ENCODE measurements around the gene BECN2. TPM values are rescaled to one million over a fixed set of nuclear protein-coding genes. Genes with fewer than 3 reads are reported as not detected.

The BECN2 gene
- total and polyA plus RNA-seq, 12 donors, result not detected

DNA sequence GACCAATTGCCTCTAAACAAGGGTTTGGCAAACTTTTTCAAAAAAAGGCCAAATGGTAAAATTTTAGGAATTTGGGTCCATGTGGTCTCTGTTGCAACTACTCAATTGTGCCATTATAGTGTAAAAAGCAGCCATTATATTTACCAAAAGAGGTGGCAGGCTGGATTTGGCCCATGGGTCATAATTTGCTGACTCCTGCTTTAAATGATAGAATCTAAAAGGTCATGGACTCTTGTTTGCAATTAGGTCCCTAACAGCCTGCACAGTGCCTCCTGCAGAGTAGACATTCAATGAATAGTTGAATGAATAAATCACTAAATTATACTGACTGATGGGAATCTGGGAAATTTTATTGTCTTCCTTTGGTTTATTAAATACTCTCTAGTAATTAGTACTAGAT is 6.2 kb downstream of the BECN2 start:
- H3K9me3 ChIP-seq (replicated peaks in 1 of 3), result no peaks in the 10 kb centered on the region
- no peaks in the 10 kb centered on the region for H3K36me3 ChIP-seq (replicated peaks in 1 of 2)
- no peak overlapping the region for H3K27ac ChIP-seq
- DNase-seq, result no peak
- no peak overlapping the region for H3K4me3 ChIP-seq
- H3K4me1 ChIP-seq (replicated peaks in 1 of 2), result no peaks in the 10 kb centered on the region
- intact Hi-C loops (cut with DNase I), result no loop called here
- TF ChIP-seq, protein P1, sequence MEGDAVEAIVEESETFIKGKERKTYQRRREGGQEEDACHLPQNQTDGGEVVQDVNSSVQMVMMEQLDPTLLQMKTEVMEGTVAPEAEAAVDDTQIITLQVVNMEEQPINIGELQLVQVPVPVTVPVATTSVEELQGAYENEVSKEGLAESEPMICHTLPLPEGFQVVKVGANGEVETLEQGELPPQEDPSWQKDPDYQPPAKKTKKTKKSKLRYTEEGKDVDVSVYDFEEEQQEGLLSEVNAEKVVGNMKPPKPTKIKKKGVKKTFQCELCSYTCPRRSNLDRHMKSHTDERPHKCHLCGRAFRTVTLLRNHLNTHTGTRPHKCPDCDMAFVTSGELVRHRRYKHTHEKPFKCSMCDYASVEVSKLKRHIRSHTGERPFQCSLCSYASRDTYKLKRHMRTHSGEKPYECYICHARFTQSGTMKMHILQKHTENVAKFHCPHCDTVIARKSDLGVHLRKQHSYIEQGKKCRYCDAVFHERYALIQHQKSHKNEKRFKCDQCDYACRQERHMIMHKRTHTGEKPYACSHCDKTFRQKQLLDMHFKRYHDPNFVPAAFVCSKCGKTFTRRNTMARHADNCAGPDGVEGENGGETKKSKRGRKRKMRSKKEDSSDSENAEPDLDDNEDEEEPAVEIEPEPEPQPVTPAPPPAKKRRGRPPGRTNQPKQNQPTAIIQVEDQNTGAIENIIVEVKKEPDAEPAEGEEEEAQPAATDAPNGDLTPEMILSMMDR (IDR thresholded peaks at IDR 0.05), result no peak
- TF ChIP-seq POLR2A (IDR thresholded peaks at IDR 0.05), result no peak
- no peaks in the 10 kb centered on the region for H3K27me3 ChIP-seq

DNA sequence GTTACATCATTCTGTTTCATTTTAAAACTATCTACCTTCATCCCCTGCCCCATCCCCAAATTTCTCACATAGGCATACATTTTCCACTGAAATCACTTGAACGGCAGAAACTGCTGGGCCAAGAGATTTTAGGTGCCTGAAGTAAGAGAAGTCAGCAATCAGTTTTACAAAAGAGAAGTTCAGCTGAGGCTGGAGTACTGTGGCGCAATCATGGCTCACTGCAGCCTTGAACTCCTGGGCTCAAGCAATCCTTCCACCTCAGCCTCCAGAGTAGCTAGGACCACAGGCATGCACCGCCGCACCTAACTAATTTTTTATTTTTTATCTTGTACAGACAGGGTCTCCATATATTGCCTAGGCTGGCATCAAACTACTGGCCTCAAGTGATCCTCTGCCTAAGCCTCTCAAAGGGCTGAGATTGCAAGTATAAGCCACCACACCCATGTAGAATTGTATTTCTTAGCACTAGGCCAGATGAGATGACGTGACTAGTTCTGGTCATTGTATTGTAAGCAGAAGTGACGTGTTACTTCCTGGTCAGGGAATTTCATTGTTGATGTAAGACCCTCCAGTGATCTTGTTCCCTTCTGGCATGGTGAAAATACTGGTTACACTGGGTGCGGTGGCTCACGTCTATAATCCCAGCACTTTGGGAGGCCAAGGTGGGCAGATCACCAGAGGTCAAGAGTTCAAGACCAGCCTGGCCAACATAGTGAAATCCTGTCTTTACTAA is 7.1 kb downstream of the BECN2 start:
- peak in 6 of 7 donors; percentile 16 to 55 (median 37) for DNase-seq
- Histone ChIP-seq H3K36me3 (replicated peaks in 1 of 2) (no peaks in the 10 kb centered on the region), H3K4me1 (replicated peaks in 1 of 2) (no peaks in the 10 kb centered on the region), H3K27me3 (no peaks in the 10 kb centered on the region), H3K4me3 (no peak overlapping the region), H3K27ac (no peak overlapping the region), H3K9me3 (replicated peaks in 1 of 3) (no peaks in the 10 kb centered on the region)
- TF ChIP-seq POLR2A (IDR thresholded peaks at IDR 0.05), result no peak
- TF ChIP-seq, protein P1 (IDR thresholded peaks at IDR 0.05), result no peak
- intact Hi-C loops (cut with DNase I), result no loop called here
- 76 to 80% (median 76%) methylated on average over 8 of the region's 8 CpGs for whole genome bisulfite sequencing, 4 donors

DNA sequence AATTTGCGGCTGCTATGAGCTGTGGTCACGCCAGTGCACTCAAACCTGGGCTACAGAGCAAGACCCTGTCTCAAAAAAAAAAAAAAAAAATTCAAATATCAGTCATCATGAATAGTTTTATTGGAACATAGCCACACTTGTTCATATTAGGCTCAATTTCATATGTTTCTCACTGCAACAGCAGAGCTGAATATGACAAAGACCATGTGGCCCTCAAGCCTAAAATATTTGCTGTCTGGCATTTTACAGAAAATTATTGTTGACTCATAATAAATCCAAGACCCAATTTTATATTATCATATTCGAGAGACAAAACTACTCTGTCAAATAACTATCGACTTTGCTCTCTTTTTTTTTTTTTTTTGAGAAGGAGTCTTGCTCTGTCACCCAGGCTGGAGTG is 11.0 kb downstream of the BECN2 start:
- no peak for DNase-seq
- H3K27ac ChIP-seq, result no peak overlapping the region
- H3K27me3 ChIP-seq, result no peaks in the 10 kb centered on the region
- TF ChIP-seq, protein P1 (IDR thresholded peaks at IDR 0.05), result no peak
- TF ChIP-seq POLR2A (IDR thresholded peaks at IDR 0.05), result no peak
- H3K4me3 ChIP-seq, result no peak overlapping the region
- H3K9me3 ChIP-seq (replicated peaks in 1 of 3), result no peaks in the 10 kb centered on the region
- H3K4me1 ChIP-seq (replicated peaks in 1 of 2), result no peaks in the 10 kb centered on the region
- H3K36me3 ChIP-seq (replicated peaks in 1 of 2), result no peaks in the 10 kb centered on the region
- WGBS, 4 donors, result 42 to 64% (median 49%) methylated on average over 4 of the region's 4 CpGs
- intact Hi-C loops (cut with DNase I), result no loop called here

DNA sequence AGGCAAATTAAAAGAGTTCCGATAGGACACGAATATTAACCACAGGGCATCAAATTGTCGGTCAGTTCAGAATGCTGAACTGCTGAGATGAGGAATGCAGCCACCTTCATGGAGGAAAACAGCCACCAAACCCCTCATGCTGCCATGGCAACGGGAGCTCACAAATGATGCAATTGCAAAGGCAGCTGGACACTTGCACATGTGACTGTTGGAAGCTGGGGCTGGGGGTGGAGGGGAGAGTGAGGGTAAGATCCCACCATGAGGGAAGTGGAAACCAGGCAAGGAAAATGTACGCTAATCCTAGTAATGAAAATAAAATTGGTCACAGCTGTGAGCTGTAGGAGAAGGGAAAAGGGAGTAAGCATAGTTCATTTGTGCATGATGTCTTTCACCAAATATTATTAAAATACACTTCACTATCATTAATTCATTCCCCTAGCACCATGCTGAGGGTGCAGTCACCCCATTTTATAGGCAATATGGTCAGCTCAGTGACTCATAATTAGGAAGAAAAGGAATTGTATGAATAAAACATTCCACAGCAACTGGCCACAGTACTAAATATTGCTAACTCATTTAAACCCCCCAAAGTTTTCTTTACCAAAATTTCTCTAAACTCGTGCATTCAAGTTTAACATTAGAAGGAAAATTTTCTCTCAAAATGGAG is 15.3 kb downstream of the BECN2 start:
- no peak for TF ChIP-seq POLR2A (IDR thresholded peaks at IDR 0.05)
- TF ChIP-seq, protein P1 (IDR thresholded peaks at IDR 0.05), result no peak

More for the DNA sequence above, 15.3 kb downstream of the BECN2 start:
- no peaks in the 10 kb centered on the region for H3K36me3 ChIP-seq (replicated peaks in 1 of 2)
- H3K4me1 ChIP-seq (replicated peaks in 1 of 2), result no peaks in the 10 kb centered on the region
- 60 to 65% (median 61%) methylated on average over 6 of the region's 6 CpGs for WGBS, 4 donors
- no peak overlapping the region for H3K27ac ChIP-seq
- DNase-seq, result no peak
- no peaks in the 10 kb centered on the region for H3K9me3 ChIP-seq (replicated peaks in 1 of 3)
- intact Hi-C loops (cut with DNase I), result no loop called here
- no peaks in the 10 kb centered on the region for H3K27me3 ChIP-seq
- H3K4me3 ChIP-seq, result no peak overlapping the region
